Thoracic aorta (tissue), 2 donors: ENCODE results near the gene ARFGAP2. TPM values are rescaled to one million over a fixed set of nuclear protein-coding genes. Genes with fewer than 3 reads are reported as not detected.
A peak's percentile ranks its signal among the peaks of the same experiment; 100 is the strongest.
"Not testable (repeated sequence)": the region's sequence is repeated elsewhere in the genome, so short reads cannot be mapped to it uniquely, and the experiment has no call there.

Experiments
- ATAC-seq: fragments of 150-250 bp; one replicate; pipeline ENCODE4 v1.8.0; 2017; ENCODE audit warnings: low read depth; ENCODE audit not compliant: insufficient number of reproducible peaks, low FRiP score
- DNase-seq: peaks from one replicate; pipeline ENCODE4 v3.0.0-alpha.2; 2020; ENCODE audit warnings: low spot score
- H3K27ac ChIP-seq, 2 donors: fragments of 200-600 bp; sonication (generic); 1 replicate in 1 of 2; 2 replicates in 1 of 2; pipeline ENCODE4 v1.5.1; 2016; ENCODE audit warnings: mild to moderate bottlenecking in 2 of 2, moderate library complexity in 2 of 2
- H3K27me3 ChIP-seq: fragments of 200-600 bp; sonication (generic); replicated peaks from 2 replicates; pipeline ENCODE4 v1.6.0; 2016; ENCODE audit warnings: mild to moderate bottlenecking; ENCODE audit not compliant: insufficient read depth
- H3K36me3 ChIP-seq: fragments of 200-600 bp; sonication (generic); one replicate; pipeline ENCODE4 v1.5.1; 2016
- H3K4me1 ChIP-seq, 2 donors: fragments of 200-600 bp; sonication (generic); 1 replicate in 1 of 2; 2 replicates in 1 of 2; pipeline versions ENCODE4 v1.5.1 to v1.6.0; 2016; ENCODE audit warnings: low read depth in 2 of 2, mild to moderate bottlenecking in 1 of 2; ENCODE audit not compliant: control insufficient read depth in 1 of 2
- H3K4me3 ChIP-seq: fragments of 200-600 bp; sonication (generic); 2 replicates; pipeline ENCODE4 v1.5.1; 2016; ENCODE audit warnings: mild to moderate bottlenecking
- H3K9me3 ChIP-seq: fragments of 200-600 bp; sonication (generic); 2 replicates; pipeline ENCODE4 v1.5.1; 2016
- total RNA-seq, 2 donors: library from RNA; depleted of rRNA; stranded (reverse); fragments of >200 nt; gene quantifications; one replicate each; pipeline versions ENCODE4 v1.1.0 to v1.2.3, GENCODE V29; 2016
- TF ChIP-seq, protein P1 (sequence below): fragments of 200-600 bp; sonication (generic); IDR thresholded peaks from one replicate; pipeline ENCODE4 v1.5.1; 2019; ENCODE audit warnings: antibody characterized with exemption

ARFGAP2 gene
- total RNA-seq, 2 donors from 2014 or later = 122 to 164 TPM

DNA sequence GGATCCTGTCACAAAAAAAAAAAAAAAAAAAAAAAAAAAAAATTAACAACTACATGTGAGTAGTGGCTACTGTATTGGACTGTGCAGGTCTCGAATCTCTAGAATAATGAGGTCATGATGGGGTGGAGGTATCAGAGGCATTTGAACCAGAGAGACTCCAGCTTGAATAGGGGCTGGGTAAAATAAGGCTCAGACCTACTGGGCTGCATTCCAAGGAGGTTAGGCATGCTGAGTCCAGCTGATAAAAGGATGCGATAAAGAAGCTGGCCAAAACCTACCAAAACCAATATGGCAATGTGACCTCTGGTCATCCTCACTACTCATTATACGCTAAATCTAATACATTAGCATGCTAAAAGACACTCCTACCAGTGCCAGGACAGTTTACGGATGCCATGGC, 15.4 kb upstream of the ARFGAP2 start:
- peaks cover 17 to 25% of the 10 kb centered on the region in 2 donors for H3K4me1 ChIP-seq
- TF ChIP-seq, protein P1, sequence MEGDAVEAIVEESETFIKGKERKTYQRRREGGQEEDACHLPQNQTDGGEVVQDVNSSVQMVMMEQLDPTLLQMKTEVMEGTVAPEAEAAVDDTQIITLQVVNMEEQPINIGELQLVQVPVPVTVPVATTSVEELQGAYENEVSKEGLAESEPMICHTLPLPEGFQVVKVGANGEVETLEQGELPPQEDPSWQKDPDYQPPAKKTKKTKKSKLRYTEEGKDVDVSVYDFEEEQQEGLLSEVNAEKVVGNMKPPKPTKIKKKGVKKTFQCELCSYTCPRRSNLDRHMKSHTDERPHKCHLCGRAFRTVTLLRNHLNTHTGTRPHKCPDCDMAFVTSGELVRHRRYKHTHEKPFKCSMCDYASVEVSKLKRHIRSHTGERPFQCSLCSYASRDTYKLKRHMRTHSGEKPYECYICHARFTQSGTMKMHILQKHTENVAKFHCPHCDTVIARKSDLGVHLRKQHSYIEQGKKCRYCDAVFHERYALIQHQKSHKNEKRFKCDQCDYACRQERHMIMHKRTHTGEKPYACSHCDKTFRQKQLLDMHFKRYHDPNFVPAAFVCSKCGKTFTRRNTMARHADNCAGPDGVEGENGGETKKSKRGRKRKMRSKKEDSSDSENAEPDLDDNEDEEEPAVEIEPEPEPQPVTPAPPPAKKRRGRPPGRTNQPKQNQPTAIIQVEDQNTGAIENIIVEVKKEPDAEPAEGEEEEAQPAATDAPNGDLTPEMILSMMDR = no peak
- no peaks in the 10 kb centered on the region for H3K9me3 ChIP-seq
- ATAC-seq (no peak), DNase-seq (no peak)
- H3K27me3 ChIP-seq = no peaks in the 10 kb centered on the region
- no peaks in the 10 kb centered on the region for H3K36me3 ChIP-seq
- no peak overlapping the region for H3K4me3 ChIP-seq
- no peak overlapping the region for H3K27ac ChIP-seq

DNA sequence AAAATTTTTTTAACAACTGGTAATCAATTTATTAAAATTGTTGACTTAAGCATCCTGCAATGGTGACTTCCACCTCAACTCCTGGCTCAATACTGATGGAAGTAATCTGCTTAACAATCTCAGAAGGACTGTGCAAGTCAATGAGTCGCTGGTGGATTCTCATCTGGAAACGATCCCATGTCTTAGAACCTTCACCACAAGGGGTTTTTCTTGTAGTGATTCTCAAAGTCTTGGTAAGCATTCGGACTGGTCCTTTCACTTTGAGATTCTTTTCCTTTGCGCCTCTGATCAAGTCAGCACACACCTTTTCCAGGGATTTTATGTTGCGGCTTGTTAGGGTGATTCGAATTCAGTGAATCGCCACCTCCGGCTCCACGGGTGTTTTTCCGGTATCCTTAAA, 14.5 kb upstream of the ARFGAP2 start:
- not testable (repeated sequence) for H3K4me3 ChIP-seq, H3K27me3 ChIP-seq, H3K36me3 ChIP-seq, DNase-seq, H3K27ac ChIP-seq, ATAC-seq, H3K9me3 ChIP-seq
- peaks cover 17 to 32% of the 10 kb centered on the region in 2 donors for H3K4me1 ChIP-seq

DNA sequence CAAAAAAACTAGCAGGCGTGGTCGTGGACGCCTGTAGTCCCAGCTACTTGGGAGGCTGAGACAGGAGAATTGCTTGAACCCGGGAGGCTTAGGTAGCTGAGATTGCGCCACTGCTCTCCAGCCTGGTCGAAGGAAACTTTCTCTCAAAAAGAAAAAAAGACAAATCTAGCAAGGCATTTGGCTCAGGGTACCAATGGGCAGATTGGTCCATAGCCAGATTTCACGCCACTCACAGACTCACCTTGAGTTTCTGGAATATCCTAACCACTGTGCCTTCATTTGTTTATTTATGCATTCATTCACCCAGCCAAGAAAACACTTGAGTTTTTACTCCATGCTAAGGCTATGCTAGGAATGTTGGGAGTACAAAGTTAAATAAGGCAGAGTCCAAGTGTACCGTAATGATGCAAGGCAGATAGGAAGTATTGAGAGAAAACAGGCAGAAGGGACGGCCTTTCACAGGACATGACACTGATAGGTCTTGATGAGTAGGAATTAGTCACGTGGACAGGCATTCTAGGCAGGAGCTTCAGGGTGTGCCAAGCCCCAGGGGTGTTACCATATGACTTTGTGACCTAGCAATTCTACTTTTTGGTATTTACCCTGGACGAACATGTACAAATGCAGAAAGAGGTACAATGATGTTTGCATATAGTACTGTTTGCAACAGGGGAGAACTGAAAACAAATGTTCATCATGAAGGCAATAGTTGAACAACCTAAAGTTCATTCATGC, 12.6 kb upstream of the ARFGAP2 start:
- peak; percentile 29 for ATAC-seq
- TF ChIP-seq, protein P1 = no peak
- Histone ChIP-seq H3K9me3 (no peaks in the 10 kb centered on the region), H3K4me1 (peaks cover 22 to 42% of the 10 kb centered on the region in 2 donors), H3K27ac (peak overlapping the region; percentile 58 to 83), H3K27me3 (no peaks in the 10 kb centered on the region), H3K4me3 (peak overlapping the region; percentile 20), H3K36me3 (no peaks in the 10 kb centered on the region)
- no peak for DNase-seq

DNA sequence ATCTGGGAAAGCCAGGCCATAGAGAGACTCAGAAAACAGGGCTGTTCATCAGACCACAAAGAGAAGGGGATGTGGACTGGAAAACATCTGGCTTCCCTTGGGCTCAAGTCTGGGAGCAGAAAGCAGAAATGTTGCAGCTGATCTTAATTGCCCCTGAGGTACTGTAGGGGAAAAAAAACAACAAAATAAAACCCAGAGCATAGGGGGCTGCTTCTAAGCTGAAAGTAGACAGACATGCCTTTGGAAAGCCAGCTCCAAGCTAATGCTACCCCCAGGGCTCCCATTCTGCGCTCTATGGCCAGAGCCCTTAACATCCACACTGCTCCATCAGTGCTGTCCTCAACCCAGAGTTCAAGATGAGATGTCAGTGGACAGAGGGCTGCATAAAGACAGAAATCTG, 11.6 kb upstream of the ARFGAP2 start:
- Histone ChIP-seq H3K9me3 (no peaks in the 10 kb centered on the region), H3K27ac (peak overlapping the region; percentile 81 to 83), H3K27me3 (no peaks in the 10 kb centered on the region), H3K4me3 (peak overlapping the region; percentile 73), H3K4me1 (peaks cover 22 to 50% of the 10 kb centered on the region in 2 donors), H3K36me3 (peaks cover 3% of the 10 kb centered on the region)
- DNase-seq (no peak), ATAC-seq (no peak)
- TF ChIP-seq, protein P1 = no peak

DNA sequence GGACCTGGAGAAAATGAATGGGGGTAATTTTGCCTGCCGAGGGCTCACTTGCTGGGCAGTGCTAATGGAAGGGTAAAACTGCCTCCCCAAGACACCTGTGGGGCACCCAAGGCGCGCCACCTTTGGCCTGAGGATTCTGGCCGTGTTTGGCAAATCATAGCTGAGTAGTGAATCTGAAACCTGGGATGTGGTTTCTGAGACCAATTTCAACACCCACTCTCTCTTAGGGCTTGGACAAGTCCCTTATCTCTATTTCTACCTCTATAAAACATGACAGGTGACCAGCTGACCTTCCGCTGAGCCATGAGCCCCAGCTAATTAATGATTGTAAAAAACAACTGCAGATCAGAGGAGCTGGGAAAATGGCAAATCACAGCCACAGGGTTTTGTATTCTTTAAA, 11.0 kb upstream of the ARFGAP2 start:
- Histone ChIP-seq H3K4me1 (peaks cover 22 to 50% of the 10 kb centered on the region in 2 donors), H3K27me3 (no peaks in the 10 kb centered on the region), H3K27ac (peak overlapping the region; percentile 81 to 83), H3K36me3 (peaks cover 3% of the 10 kb centered on the region), H3K9me3 (no peaks in the 10 kb centered on the region), H3K4me3 (peak overlapping the region; percentile 73)
- DNase-seq (no peak), ATAC-seq (no peak)
- TF ChIP-seq, protein P1 = no peak
